Activated naive CD4-positive, alpha-beta T cell (primary cell): ENCODE data around the gene EPB41L4A.

ENCODE experiments used
- DNase-seq, 4 experiments: peaks; one replicate each; lab custom pipeline; 2025; lab: John Stamatoyannopoulos, UW

Gene EPB41L4A

DNA sequence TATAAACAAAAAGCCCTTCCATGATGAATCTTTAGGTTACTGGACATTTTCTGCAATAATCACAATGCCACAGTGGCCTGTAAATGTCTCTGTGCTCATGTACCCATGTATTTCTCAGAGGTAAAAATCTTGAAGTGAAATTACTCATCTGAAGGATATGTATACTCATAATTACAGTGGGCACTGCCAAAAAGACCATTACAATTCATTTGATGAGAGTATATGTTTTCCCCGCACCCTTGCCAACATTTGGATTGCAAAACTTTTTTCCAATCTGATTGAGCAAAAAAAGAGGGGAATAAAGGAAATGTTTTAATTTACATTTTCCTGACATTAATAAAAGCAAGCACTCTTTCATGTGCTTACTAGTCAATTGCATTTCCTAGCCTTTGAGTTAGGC is 110.5 kb downstream of the EPB41L4A start:
- no peak for DNase-seq

DNA sequence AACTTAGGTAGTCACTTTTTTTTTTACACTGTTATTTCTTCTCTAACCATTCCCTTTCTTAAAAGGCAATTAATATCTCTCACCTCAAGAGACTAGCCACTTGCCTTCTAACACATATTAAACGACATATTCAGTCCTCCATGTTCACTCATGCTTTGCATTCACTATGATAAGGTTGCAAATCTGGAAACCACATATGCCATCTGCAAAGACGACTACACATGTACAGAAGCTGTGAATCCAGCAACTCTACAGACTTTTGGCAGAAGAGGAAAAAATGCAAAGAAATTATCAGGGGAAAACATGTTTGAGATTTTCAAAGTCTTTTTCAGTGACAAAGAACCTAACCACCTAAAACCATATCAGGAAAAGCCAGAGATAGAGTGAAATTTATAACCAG is 112.1 kb downstream of the EPB41L4A start:
- no peak for DNase-seq

DNA sequence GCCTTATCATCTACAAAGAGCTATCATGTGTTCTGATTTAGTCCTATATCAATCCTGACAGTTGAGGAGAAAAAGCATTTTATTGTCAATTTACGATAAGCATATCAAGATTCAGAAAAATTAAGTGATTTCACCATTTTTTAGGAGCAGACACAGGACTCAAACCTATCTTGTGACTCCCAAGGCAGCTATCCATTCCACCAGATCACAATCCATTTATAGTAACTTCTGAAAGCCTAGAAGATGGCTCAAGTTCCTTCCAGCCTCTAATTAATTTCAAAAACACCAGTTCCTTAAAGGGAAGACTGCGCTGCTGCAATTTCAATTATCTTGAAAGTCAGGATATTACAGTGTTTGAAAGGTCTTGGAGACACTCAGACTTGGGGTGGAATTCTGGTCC is 114.3 kb downstream of the EPB41L4A start:
- DNase-seq = no peak

DNA sequence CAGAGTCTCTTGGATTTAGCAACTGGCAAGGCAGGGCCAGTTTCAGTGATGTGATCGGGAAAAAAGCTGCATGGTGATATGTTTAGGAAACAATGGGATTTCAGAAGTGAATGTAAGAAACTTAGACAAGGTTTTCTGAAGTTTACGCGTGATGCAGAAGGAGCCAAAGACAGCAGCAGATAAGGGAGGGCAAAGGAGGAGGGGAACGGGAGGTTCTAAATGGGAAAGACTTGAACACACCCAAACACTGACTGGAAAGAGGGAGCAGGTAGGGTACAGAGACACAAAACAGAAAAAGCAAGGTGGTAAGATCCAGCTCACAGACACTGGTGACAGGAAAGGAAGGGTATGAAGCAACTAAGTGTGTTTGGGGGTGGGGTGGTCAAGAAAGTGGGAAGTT is 115.4 kb downstream of the EPB41L4A start:
- no peak for DNase-seq

DNA sequence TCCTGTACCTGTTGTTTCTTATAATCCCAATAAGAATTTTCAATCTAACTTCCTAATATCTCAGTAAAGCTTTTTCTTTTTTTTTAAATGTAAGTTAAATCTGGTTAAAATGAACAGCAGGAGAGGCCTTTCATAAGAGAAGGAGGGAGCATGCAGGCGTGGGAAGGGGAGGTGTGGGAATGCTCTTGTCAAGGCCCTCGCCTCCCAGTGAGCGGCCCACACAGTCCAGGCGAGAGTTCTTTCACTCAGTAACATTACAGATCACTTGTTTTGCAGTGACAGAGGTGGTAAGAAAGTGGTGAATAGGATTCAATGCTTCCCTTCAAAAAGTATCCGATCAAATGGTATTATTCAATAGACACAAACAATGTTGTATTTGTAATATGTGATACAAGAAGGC is 125.0 kb downstream of the EPB41L4A start:
- DNase-seq = no peak

DNA sequence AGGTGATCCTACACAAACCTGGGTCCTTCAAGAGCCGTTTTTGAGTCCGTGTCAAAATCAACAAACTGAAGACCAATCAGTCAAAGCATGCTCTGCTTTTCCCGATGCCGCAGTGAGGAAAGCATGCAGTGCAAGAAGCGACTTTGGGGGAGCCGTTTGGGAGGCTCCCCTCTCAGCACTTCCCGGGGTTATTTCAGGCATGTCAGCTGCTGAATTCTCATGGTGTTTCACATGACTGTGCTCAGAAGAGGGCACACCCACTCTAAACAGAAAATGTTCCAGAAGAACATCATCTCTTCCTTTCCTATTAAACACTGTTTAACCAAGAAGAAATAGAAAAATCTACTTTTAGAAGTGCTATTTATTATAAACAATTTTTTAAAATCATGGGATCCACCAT is 125.5 kb downstream of the EPB41L4A start:
- DNase-seq = no peak

DNA sequence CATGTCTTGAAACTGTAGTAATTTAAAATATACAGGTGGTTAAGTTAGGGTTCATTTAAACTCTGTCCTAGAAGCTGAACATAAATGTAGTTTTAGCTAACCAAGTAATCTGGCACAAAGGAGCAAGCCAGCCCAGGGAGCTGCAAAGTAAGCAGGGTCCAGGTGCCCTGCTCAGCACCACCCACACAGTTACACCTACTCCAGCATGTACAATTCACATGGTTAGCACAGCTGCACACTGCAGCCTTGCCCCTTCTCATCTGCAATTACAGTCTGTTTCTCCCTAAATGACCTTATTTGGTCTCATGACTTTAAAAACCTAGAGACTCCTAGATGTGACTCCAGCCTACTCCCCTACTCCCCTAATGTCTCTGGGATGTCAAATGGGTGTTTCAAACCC is 128.4 kb downstream of the EPB41L4A start:
- DNase-seq = no peak

DNA sequence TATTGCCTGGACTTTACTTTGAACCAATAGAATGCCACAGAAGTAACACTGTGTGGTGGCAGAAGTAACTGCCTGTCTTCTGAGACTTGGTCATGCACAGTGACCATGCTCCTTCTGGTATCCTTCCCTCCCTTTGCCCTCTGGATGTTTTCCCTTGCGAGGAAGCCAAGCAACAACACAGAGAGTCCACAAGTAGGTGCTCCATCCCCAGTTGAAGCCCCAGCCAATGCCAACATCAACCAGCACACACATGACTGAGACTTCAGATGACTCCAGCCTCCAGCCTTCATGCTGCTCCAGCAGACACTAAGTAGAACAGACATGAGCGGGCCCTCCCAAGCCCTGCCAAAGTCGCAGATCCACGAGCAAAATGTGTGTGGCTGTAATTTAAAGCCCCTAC is 129.6 kb downstream of the EPB41L4A start:
- no peak for DNase-seq

DNA sequence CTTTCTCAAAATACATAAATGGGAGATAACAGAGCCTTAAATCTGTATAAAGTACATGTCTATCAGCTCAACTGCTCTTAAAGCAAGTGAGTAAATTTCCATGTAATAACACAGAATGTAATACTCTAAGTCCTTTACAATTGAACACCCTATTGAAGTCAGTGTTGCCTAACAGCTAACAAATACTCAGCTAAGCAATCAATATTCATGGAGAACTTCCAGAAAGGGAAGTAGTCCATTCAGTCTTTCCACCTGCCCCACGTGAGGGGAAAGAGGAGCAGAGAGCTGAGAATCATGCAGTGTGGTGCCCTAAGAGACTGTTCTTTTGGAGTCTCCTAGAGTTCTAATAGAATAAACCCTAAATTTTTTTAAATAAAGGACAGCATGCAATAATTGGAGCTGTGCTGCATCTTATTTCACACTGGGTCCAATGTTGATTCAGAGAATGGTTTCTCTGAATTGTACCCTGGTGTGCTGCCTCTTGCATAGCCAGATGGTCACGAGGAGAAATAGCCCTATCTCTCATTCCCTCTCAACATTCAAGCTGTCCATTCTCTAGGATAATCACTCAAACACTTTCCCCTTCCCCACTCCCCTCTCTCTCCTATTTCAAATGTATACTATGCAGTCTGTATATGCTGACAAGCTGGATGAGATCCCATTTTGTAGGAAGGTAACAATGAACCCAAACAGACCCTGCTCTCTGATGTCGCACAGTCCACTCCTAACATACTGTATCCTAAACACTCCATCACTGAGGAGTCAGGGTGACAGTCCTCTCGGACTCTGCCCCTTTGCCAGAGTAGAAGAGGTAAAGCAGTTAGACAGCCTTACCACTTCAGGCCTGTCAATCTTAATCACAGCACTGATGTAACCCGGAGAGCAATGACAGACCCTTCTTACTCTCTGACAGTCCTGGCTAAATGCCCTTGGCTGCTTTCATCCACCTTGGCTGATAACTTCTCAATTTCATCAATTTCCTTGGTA is 134.8 kb downstream of the EPB41L4A start:
- DNase-seq = no peak

DNA sequence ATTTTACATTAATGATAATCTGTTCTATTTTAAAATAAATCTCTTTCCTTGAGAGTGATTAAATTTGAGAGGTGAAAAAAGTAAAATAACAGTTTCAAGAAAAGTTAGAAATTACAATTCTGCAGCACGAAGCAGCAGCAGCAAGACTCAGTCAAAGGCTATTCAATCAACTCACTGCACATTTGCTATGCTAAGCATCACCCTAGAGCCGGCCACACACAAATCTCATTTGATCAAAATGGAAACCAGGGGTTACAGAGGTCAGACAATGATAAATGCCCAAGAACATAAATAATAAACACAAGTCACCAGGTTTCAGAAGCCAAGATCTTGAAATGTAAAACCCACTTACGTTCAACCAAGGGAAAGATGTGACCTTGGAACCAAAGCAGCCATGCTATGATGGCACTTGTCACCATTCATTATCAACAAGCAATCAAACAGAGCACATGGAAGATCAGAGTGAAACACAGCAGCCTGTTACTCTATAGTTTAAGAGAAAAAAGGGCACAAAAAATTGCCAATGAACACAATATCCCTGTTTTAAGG is 136.0 kb downstream of the EPB41L4A start:
- no peak for DNase-seq

DNA sequence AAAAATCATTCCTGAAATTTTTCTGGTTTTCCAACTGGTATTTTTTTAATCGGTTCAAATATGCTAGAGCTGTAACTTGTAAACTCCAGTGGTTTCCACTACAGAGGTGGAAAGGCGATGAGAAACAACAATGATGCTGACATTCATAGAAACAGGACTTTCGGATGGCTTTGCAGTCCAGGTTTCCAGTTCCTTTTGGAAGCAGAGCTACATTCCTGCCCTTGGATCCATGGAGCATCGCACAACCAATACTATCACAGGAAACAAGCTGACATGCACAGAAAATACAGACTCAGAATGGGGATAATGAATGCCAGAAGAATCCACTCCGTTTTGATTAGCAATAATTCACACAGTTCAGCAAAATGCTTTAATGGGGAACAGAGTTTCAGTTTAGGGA is 140.0 kb downstream of the EPB41L4A start:
- no peak for DNase-seq

DNA sequence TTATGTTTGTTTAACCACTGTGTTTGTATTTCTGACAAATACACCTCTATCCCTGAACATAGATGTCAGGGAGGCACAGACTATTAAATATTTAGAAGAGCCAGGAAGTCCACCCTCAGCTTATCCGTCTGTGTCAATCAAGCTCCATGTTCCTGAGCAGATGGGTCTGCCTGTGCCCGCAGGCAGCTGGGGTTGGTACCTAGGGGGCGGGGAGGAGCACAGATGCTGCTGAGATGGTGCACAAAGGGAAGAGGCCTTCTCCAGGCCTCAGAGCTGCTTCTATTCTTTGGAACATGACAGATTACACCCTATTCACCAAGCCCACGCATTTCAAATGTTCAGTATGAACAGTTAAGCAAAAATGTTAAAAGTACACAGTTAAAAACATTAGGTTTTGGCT is 142.1 kb downstream of the EPB41L4A start:
- no peak for DNase-seq

DNA sequence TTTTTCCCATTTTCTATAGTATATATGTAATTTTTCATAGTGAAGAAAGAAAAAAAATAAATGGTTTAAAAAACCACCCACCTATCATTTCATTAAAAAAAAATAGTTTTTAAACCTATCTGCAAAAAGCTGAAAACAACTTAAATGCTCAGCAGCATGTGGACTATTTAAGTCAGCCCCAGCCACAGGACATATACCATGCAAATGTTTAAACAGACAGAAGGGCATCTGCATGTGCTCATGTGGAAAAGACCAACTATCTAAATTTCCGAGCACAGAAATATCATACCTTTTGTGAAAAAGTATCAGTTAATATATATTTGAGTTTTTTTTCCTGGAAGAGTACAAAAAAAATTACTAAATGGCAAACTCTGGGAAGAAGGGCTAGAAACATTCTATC is 143.4 kb downstream of the EPB41L4A start:
- no peak for DNase-seq

DNA sequence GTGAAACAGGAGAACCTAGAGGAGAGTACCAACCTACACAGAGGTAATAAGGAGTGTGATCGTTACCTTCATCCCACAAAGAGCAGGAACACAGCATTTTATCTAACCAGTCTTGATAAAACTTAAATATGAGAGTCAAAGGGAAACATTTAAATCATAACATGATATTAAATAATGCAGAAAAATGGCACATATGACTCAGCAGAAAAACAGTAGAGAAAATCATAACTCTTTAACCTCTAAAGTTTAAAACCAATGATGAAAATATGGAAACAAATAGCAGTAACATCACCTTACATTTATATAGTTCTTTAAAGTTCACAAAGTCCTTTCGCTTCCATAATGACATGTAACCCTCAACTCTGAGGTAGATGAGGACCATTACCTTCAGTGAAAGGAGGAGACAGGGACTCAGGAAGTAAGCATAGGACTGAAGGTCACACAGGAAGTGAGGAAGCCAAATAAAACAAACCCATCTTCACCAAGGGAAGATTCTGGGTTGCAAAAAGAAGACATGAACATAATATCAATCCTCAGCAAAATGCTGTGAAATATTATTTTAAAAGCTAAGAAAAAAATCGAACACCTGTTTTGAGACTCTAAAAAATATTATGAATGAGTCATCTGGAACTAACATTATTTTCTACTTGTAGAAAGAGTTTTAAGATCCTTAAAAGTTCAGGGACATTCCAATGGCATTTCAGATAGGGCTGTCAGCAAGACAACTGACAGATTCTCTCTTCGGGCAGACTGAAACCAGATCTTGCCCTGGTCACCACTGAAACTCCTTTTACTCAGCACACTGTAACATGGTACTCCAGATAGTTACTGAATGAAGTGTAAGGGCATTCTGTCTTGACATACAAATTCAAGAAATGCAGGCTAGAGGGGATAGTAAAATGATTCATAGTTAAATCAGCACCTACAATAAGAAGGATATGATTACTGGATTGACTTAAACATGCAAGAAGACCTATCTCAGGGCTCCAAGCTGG is 148.5 kb downstream of the EPB41L4A start:
- no peak for DNase-seq

DNA sequence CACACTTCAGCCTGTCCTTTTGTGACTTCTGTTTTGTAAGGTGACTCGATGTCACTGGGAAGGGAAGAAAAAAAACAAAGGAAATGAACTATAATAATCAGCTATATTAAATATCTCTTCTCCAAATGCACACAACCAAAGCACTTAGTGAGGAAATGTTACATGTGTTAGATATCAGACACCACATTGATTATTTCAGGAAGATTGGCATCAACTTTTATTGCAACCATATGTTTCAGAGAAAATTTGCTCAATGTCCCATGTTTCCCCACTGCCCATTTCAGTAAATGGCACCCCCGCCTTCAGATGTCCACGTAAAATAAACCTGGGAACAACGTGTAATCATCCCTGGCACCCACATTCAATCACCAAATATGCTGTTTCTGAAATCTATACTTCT is 151.8 kb downstream of the EPB41L4A start:
- no peak for DNase-seq

DNA sequence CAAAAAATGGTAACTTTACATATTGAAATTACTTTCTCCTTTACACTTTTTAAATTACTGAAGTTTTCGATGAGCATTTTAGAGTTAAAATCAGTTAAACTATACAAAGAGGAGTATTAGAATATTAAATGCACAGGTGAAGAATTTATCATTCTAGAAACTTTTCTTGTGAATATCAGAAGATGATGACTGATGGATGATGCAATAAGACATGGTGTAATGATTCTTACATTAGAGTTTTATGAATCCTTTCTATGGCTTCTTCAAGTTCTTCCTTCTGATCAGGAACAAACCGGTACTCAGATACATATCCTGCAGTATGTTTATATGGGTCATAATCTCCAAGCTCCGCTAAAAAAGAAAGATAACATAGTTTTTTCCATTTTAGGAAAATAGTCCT is 154.4 kb downstream of the EPB41L4A start:
- DNase-seq = no peak

DNA sequence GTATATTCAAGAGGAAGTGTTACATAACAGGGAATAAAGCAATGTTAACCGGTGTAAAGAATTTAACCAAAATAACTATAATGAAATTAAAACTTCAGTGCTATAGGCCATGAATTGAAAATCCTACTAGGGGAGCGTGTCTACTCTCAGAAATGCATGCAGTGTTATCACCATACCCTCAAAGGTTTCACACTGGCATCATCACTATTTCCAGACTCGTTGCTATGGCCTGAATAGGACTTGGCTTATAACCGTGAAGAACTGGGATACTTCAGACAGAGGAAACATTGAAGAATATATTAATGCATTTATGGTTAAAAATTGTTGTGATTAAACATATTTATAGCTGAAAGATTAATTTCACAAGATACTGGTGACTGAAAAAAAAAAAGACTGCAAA is 154.9 kb downstream of the EPB41L4A start:
- DNase-seq = no peak

DNA sequence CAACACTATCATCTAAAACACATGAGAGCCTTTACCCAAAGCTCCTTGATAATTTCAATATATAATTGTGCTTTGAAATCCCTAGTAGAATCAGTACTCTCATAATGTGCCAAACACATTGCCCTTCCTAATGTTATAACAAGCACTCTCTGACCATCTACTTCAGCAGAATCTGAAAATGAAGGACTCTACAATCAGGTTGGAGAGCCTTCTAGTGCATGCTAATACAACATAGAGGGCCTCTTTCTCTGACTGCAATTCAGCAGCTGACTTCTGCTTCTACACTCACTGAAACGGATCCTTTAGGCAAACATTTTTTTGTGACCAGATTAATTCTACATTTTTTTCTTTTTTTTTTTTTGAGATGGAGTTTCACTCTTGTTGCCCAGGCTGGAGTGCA is 155.6 kb downstream of the EPB41L4A start:
- no peak for DNase-seq

DNA sequence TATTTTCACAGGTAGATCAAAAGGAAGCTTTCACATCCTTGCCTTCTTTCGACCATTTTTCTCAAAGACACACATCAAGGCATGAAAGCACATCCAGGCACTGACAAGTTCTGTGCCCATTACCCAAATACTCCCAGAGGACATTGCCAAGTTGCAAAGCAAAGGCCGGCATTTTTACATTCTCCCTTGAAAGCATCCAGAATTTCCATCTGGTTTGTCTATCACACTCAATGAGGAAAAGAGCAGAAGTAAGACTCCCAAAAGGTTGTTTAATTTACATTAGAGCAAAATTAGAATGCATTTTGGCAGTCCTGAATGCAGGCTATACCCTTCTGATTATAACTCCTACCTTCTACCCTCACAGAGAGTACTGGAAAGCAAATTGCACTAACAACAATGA is 160.5 kb downstream of the EPB41L4A start:
- no peak for DNase-seq

DNA sequence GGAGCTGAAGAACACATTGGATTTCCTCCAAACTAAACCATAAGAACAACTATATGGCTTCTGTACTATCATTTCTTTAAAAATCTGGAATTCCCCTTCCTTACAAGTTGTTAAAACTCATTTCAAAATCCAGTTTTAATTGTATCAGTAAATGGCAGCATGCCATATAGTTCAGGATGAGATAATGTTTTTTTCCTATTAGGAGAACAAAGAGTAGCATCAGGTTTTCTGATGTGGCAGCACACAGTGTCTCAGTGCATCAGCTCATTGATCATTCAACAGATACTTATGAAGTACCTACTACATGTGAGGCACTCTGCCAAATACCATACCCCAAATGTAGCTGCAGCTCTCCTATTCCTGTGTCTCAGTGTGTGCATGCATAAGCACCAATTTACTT is 161.1 kb downstream of the EPB41L4A start:
- no peak for DNase-seq

DNA sequence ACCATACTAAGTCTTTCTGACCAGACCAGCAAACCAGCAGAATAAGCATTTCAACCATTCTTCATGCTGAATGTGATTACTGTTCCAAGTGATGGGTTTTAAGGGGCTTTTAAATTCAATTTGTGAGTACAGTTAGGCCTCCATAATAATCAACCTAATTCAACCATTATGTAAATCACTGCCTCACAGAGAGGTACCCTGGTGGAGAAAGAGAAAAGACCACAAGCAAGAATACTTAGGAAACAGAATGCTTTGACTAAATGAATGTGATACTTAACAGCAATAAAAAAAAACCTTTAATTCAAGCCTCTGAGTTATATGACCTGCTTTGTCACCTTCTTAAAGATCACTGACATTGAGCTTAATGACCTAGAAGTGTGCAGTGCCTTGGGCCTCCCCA is 162.1 kb downstream of the EPB41L4A start:
- DNase-seq = no peak

DNA sequence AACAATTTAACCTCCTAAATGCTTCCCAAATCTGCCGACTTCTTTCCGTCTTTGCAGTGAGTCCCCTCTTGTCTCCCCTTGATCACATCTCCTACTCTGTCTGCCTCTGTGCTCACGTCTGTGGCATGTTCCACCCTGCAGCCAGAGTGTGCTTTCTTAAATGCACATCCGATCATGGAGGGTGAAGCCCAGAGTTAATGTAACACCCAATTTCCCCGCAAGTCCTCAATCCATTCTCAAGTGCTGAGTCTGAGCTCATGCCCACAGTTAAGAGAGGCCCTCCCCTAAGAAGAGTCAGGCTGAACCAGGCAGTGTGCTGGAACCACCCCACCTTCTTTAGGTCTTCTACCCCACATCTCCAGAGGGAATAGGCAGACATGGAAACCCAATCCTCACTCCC is 164.8 kb downstream of the EPB41L4A start:
- no peak for DNase-seq
